IMR-90 (cell line): ENCODE data around the gene ENO3.

ENCODE experiments used
- CHD1 ChIP-seq: IDR thresholded peaks from 2 replicates; pipeline ENCODE4 v1.6.1; 2012; ENCODE audit warnings: low read depth, low read length, improper control_type of control experiment
- CTCF ChIP-seq: conservative IDR thresholded peaks from 2 replicates; pipeline ENCODE4 v1.5.1; 2012; ENCODE audit warnings: mild to moderate bottlenecking, low read depth, low read length, improper control_type of control experiment
- POLR2A ChIP-seq: IDR thresholded peaks from 2 replicates; pipeline ENCODE4 v1.6.1; 2012; ENCODE audit warnings: mild to moderate bottlenecking, low read depth, low read length
- RFX5 ChIP-seq: IDR thresholded peaks from 2 replicates; pipeline ENCODE4 v1.8.0; 2012; ENCODE audit warnings: low read depth, mild to moderate bottlenecking, low read length, moderate library complexity

- TF ChIP-seq CHD1, result no peak
- TF ChIP-seq POLR2A, result no peak
- TF ChIP-seq CTCF, result no peak
- TF ChIP-seq RFX5, result no peak
Measured at GRCh38 chr17:4908301-4908700, 42.6 kb upstream of the ENO3 start.
